Measurements from ENCODE around the gene CCSAP. TPM values are rescaled to one million over a fixed set of nuclear protein-coding genes. Genes with fewer than 3 reads are reported as not detected.
"Not testable (repeated sequence)": the region's sequence is repeated elsewhere in the genome, so short reads cannot be mapped to it uniquely, and the experiment has no call there.

CCSAP gene
- polyA plus RNA-seq, 4 donors = 0.89 to 4.5 (median 2.0) TPM

- 72 to 76% (median 75%) methylated on average over 8 of the region's 8 CpGs for WGBS, 3 donors
- Histone ChIP-seq H3K4me3 (ENCODE audit: low read depth in 1 of 3, low read length in 3 of 3) (no peak overlapping the region), H3K9me3 (ENCODE audit: control insufficient read depth in 2 of 2, insufficient read depth in 1 of 2, low read depth in 1 of 2, low read length in 1 of 2) (peaks cover 0 to 2% of the 10 kb centered on the region in 2 donors), H3K36me3 (ENCODE audit: control insufficient read depth in 3 of 3, insufficient read depth in 2 of 3, low read depth in 1 of 3, low read length in 3 of 3) (no peaks in the 10 kb centered on the region), H3K27ac (ENCODE audit: low read depth in 1 of 3, low read length in 2 of 3) (no peak overlapping the region), H3K4me1 (ENCODE audit: control insufficient read depth in 3 of 3, insufficient read depth in 2 of 3, low read depth in 1 of 3, low read length in 2 of 3) (no peaks in the 10 kb centered on the region), H3K27me3 (ENCODE audit: control insufficient read depth in 3 of 3, insufficient read depth in 3 of 3, low read length in 3 of 3) (peaks cover 0 to 14% (median 0%) of the 10 kb centered on the region in 3 donors)
- DNase-seq (no peak), FAIRE-seq (no peak)
Observed at GRCh38 chr1:229381234-229381633, 38.4 kb upstream of the CCSAP start.

GRCh38 chr1:229380536-229381160 is 37.8 kb upstream of the CCSAP start:
- Histone ChIP-seq H3K4me1 (ENCODE audit: control insufficient read depth in 3 of 3, insufficient read depth in 2 of 3, low read depth in 1 of 3, low read length in 2 of 3) (no peaks in the 10 kb centered on the region), H3K9me3 (ENCODE audit: control insufficient read depth in 2 of 2, insufficient read depth in 1 of 2, low read depth in 1 of 2, low read length in 1 of 2) (peaks cover 0 to 2% of the 10 kb centered on the region in 2 donors), H3K36me3 (ENCODE audit: control insufficient read depth in 3 of 3, insufficient read depth in 2 of 3, low read depth in 1 of 3, low read length in 3 of 3) (no peaks in the 10 kb centered on the region), H3K27me3 (ENCODE audit: control insufficient read depth in 3 of 3, insufficient read depth in 3 of 3, low read length in 3 of 3) (peaks cover 0 to 14% (median 0%) of the 10 kb centered on the region in 3 donors), H3K4me3 (ENCODE audit: low read depth in 1 of 3, low read length in 3 of 3) (no peak overlapping the region), H3K27ac (ENCODE audit: low read depth in 1 of 3, low read length in 2 of 3) (no peak overlapping the region)
- FAIRE-seq (no peak), DNase-seq (no peak)
- WGBS, 3 donors = 70 to 74% (median 72%) methylated on average over 14 of the region's 14 CpGs

DNA sequence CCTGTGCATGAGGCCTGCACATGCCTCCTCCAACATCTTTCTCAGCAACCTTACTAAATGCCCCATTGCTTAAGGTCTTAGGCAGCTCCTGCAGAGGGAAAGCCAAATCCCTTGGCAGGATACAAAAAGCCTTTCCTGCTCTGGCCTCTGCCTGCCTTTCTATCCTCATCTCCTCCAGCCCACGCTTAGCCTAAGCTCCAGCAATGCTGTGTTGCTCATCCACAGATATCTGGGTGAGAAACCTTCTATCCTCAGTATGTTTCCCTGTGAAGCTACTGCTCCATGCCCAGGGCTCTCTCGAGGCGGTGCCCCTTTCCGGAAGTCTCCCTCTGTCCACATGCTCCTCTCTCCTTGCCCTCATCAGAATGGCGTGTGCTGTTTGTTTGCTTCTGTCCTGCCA is 37.0 kb upstream of the CCSAP start:
- Histone ChIP-seq H3K36me3 (ENCODE audit: control insufficient read depth in 3 of 3, insufficient read depth in 2 of 3, low read depth in 1 of 3, low read length in 3 of 3) (no peaks in the 10 kb centered on the region), H3K27ac (ENCODE audit: low read depth in 1 of 3, low read length in 2 of 3) (no peak overlapping the region), H3K4me3 (ENCODE audit: low read depth in 1 of 3, low read length in 3 of 3) (no peak overlapping the region), H3K4me1 (ENCODE audit: control insufficient read depth in 3 of 3, insufficient read depth in 2 of 3, low read depth in 1 of 3, low read length in 2 of 3) (no peaks in the 10 kb centered on the region), H3K27me3 (ENCODE audit: control insufficient read depth in 3 of 3, insufficient read depth in 3 of 3, low read length in 3 of 3) (peaks cover 0 to 14% (median 0%) of the 10 kb centered on the region in 3 donors), H3K9me3 (ENCODE audit: control insufficient read depth in 2 of 2, insufficient read depth in 1 of 2, low read depth in 1 of 2, low read length in 1 of 2) (peaks cover 0 to 2% of the 10 kb centered on the region in 2 donors)
- no peak for FAIRE-seq
- DNase-seq = no peak
- 61 to 79% (median 76%) methylated on average over 5 of the region's 5 CpGs for WGBS, 3 donors

- Histone ChIP-seq H3K4me1 (ENCODE audit: control insufficient read depth in 3 of 3, insufficient read depth in 2 of 3, low read depth in 1 of 3, low read length in 2 of 3) (no peaks in the 10 kb centered on the region), H3K9me3 (ENCODE audit: control insufficient read depth in 2 of 2, insufficient read depth in 1 of 2, low read depth in 1 of 2, low read length in 1 of 2) (no peaks in the 10 kb centered on the region), H3K36me3 (ENCODE audit: control insufficient read depth in 3 of 3, insufficient read depth in 2 of 3, low read depth in 1 of 3, low read length in 3 of 3) (no peaks in the 10 kb centered on the region), H3K27me3 (ENCODE audit: control insufficient read depth in 3 of 3, insufficient read depth in 3 of 3, low read length in 3 of 3) (peaks cover 0 to 12% (median 0%) of the 10 kb centered on the region in 3 donors), H3K4me3 (ENCODE audit: low read depth in 1 of 3, low read length in 3 of 3) (no peak overlapping the region), H3K27ac (ENCODE audit: low read depth in 1 of 3, low read length in 2 of 3) (no peak overlapping the region)
- no peak for FAIRE-seq
- WGBS, 3 donors = 61 to 71% (median 68%) methylated on average over 7 of the region's 7 CpGs
- no peak for DNase-seq
Observed at GRCh38 chr1:229378586-229379367, 35.9 kb upstream of the CCSAP start.

DNA sequence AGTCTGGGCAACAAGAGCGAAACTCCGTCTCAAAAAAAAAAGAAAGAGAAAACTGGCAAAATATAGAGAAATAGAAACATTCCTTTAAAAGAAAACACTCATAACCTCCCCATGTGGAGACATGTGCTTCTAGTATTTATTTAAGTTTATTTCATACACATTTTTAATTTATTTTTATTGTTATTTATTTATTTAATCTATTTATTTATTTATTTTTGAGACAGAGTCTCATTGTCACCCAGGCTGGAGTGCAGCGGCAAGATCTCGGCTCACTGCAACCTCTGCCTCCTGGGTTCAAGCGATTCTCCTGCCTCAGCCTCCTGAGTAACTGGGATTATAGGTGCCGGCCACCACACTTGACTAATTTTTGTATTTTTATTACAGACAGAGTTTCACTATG is 35.2 kb upstream of the CCSAP start:
- 91 to 97% (median 97%) methylated on average over 6 of the region's 6 CpGs for WGBS, 3 donors
- H3K4me1 ChIP-seq (ENCODE audit: control insufficient read depth in 3 of 3, insufficient read depth in 2 of 3, low read depth in 1 of 3, low read length in 2 of 3); FAIRE-seq; H3K4me3 ChIP-seq (ENCODE audit: low read depth in 1 of 3, low read length in 3 of 3); H3K36me3 ChIP-seq (ENCODE audit: control insufficient read depth in 3 of 3, insufficient read depth in 2 of 3, low read depth in 1 of 3, low read length in 3 of 3); H3K9me3 ChIP-seq (ENCODE audit: control insufficient read depth in 2 of 2, insufficient read depth in 1 of 2, low read depth in 1 of 2, low read length in 1 of 2); H3K27ac ChIP-seq (ENCODE audit: low read depth in 1 of 3, low read length in 2 of 3); DNase-seq: not testable (repeated sequence)
- H3K27me3 ChIP-seq (ENCODE audit: control insufficient read depth in 3 of 3, insufficient read depth in 3 of 3, low read length in 3 of 3) = peaks cover 0 to 12% (median 0%) of the 10 kb centered on the region in 3 donors

DNA sequence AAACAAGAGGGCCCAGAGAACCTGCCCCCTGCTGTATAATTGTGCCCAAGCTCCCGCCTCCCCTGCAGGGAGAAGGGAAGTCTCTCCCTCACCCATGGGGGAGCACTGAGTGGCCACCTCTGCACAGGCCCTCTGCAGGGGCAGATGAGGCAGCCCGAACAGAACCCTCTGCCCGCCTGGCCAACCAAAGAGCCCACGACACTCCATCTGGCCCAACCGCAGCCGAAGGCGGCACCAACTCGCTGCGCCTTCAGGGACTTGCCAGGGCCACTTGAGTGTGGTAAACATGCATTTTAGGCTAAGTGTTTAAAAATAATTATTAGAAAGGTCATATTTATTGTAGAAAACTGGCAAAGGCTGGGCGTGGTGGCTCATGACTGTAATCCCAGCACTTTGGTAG is 34.6 kb upstream of the CCSAP start:
- Histone ChIP-seq H3K4me3 (ENCODE audit: low read depth in 1 of 3, low read length in 3 of 3) (no peak overlapping the region), H3K9me3 (ENCODE audit: control insufficient read depth in 2 of 2, insufficient read depth in 1 of 2, low read depth in 1 of 2, low read length in 1 of 2) (no peaks in the 10 kb centered on the region), H3K36me3 (ENCODE audit: control insufficient read depth in 3 of 3, insufficient read depth in 2 of 3, low read depth in 1 of 3, low read length in 3 of 3) (no peaks in the 10 kb centered on the region), H3K27me3 (ENCODE audit: control insufficient read depth in 3 of 3, insufficient read depth in 3 of 3, low read length in 3 of 3) (peaks cover 0 to 14% (median 0%) of the 10 kb centered on the region in 3 donors), H3K4me1 (ENCODE audit: control insufficient read depth in 3 of 3, insufficient read depth in 2 of 3, low read depth in 1 of 3, low read length in 2 of 3) (no peaks in the 10 kb centered on the region), H3K27ac (ENCODE audit: low read depth in 1 of 3, low read length in 2 of 3) (no peak overlapping the region)
- FAIRE-seq (no peak), DNase-seq (no peak)
- WGBS, 3 donors = 89 to 98% (median 95%) methylated on average over 10 of the region's 10 CpGs

DNA sequence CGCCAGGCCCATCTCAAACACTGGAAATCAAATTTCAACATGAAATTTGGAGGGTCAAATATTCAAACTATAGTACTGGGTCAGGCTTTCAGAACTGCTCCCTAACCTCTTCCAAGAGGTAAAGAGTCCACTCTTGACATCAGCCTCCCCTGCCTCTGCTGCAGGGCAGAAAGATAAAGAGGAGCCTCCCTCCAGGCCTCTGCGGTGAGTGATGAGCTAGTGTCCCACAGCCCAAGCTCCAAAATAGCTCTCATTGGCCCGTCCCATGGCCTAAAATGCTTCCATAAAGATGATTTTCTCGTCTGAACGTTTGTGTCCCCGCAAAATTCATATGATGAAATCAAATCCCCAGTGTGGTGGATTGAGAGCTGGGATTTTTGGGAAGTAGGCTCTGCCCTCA is 33.7 kb upstream of the CCSAP start:
- Histone ChIP-seq H3K36me3 (ENCODE audit: control insufficient read depth in 3 of 3, insufficient read depth in 2 of 3, low read depth in 1 of 3, low read length in 3 of 3) (no peaks in the 10 kb centered on the region), H3K4me3 (ENCODE audit: low read depth in 1 of 3, low read length in 3 of 3) (no peak overlapping the region), H3K27ac (ENCODE audit: low read depth in 1 of 3, low read length in 2 of 3) (no peak overlapping the region), H3K9me3 (ENCODE audit: control insufficient read depth in 2 of 2, insufficient read depth in 1 of 2, low read depth in 1 of 2, low read length in 1 of 2) (no peaks in the 10 kb centered on the region), H3K4me1 (ENCODE audit: control insufficient read depth in 3 of 3, insufficient read depth in 2 of 3, low read depth in 1 of 3, low read length in 2 of 3) (no peaks in the 10 kb centered on the region), H3K27me3 (ENCODE audit: control insufficient read depth in 3 of 3, insufficient read depth in 3 of 3, low read length in 3 of 3) (peaks cover 0 to 14% (median 0%) of the 10 kb centered on the region in 3 donors)
- WGBS, 3 donors = 88 to 93% (median 90%) methylated on average over 6 of the region's 6 CpGs
- DNase-seq (no peak), FAIRE-seq (no peak)

- Histone ChIP-seq H3K4me3 (ENCODE audit: low read depth in 1 of 3, low read length in 3 of 3) (no peak overlapping the region), H3K36me3 (ENCODE audit: control insufficient read depth in 3 of 3, insufficient read depth in 2 of 3, low read depth in 1 of 3, low read length in 3 of 3) (no peaks in the 10 kb centered on the region), H3K27ac (ENCODE audit: low read depth in 1 of 3, low read length in 2 of 3) (no peak overlapping the region), H3K27me3 (ENCODE audit: control insufficient read depth in 3 of 3, insufficient read depth in 3 of 3, low read length in 3 of 3) (peaks cover 0 to 6% (median 0%) of the 10 kb centered on the region in 3 donors), H3K9me3 (ENCODE audit: control insufficient read depth in 2 of 2, insufficient read depth in 1 of 2, low read depth in 1 of 2, low read length in 1 of 2) (no peaks in the 10 kb centered on the region), H3K4me1 (ENCODE audit: control insufficient read depth in 3 of 3, insufficient read depth in 2 of 3, low read depth in 1 of 3, low read length in 2 of 3) (no peaks in the 10 kb centered on the region)
- no peak for FAIRE-seq
- no peak for DNase-seq
- 91 to 93% (median 92%) methylated on average over 8 of the region's 8 CpGs for WGBS, 3 donors
Observed at GRCh38 chr1:229374485-229374884, 31.6 kb upstream of the CCSAP start.
